Choroid plexus epithelial cell (primary cell): Measurements from ENCODE around the gene ING1.
A peak's percentile ranks its signal among the peaks of the same experiment; 100 is the strongest.

Experiments
- DNase-seq: peaks from one replicate; pipeline ENCODE4 v3.0.0-alpha.2; 2010; ENCODE audit warnings: low read depth
- H3K4me3 ChIP-seq: 2 replicates; pipeline ENCODE4 v1.5.1; 2011; ENCODE audit warnings: low read depth, mild to moderate bottlenecking, control low read depth, low read length, moderate library complexity
- TF ChIP-seq, protein P1 (sequence below): conservative IDR thresholded peaks from 2 replicates; pipeline ENCODE4 v1.5.1; 2011; ENCODE audit warnings: low read depth, mild to moderate bottlenecking, control low read depth, inconsistent platforms, low read length, moderate library complexity

The ING1 gene

DNA sequence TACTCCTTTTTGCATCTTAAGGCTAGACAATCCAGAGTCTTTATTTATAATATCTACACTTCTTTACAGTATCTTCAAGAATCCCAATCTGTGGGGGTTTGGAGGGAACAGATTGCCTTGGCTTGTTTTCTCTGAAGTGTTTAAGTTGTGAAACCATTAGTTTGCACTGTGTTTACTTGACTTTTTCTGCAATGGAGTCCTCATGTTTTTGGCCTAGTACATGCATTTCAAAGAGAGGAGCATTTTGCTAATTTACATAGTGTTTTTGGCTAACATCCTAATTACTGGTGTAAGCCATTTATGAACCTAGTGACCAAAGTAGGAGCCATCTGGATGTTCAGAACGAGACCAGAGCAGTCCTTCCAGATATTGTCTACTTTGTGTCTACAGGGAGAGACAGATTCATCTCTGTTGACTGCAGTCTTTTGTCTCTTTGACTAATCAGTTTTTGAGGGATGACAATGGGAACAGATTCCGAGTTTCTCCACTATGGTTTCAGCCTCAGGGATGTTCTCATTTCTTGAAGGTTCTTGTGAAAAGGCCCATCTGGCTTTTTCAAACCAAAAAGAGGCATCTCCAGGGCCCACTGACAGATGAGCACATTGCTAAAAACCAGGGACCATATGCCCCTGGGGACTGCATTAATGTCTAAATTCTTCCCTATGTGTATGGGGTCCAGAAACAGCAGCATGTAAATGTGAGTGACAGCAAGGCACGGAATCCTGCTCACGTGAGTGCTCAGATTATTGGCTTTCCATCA is 53.4 kb downstream of the ING1 start:
- TF ChIP-seq, protein P1, sequence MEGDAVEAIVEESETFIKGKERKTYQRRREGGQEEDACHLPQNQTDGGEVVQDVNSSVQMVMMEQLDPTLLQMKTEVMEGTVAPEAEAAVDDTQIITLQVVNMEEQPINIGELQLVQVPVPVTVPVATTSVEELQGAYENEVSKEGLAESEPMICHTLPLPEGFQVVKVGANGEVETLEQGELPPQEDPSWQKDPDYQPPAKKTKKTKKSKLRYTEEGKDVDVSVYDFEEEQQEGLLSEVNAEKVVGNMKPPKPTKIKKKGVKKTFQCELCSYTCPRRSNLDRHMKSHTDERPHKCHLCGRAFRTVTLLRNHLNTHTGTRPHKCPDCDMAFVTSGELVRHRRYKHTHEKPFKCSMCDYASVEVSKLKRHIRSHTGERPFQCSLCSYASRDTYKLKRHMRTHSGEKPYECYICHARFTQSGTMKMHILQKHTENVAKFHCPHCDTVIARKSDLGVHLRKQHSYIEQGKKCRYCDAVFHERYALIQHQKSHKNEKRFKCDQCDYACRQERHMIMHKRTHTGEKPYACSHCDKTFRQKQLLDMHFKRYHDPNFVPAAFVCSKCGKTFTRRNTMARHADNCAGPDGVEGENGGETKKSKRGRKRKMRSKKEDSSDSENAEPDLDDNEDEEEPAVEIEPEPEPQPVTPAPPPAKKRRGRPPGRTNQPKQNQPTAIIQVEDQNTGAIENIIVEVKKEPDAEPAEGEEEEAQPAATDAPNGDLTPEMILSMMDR, result no peak
- H3K4me3 ChIP-seq, result no peak overlapping the region
- no peak for DNase-seq

DNA sequence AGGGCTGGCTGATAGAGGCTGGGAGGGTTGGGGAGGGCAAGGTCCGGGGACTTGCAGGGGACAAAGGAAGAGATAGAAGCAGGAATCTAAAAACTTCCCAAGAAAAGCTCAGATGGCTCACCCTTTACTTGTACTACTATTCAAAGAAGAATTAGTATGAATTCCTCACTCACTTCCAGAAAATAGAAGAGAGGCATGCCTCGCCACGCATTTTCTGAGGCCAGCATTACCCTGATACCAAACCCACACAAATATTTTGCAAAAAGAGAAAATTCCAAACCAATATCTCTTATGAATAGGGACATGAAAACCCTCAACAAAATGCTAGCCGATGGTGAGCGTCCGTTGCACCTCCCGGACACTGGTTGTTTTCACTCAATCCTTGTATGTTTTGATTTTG is 54.0 kb downstream of the ING1 start:
- TF ChIP-seq, protein P1, result no peak
- DNase-seq, result no peak
- no peak overlapping the region for H3K4me3 ChIP-seq

DNA sequence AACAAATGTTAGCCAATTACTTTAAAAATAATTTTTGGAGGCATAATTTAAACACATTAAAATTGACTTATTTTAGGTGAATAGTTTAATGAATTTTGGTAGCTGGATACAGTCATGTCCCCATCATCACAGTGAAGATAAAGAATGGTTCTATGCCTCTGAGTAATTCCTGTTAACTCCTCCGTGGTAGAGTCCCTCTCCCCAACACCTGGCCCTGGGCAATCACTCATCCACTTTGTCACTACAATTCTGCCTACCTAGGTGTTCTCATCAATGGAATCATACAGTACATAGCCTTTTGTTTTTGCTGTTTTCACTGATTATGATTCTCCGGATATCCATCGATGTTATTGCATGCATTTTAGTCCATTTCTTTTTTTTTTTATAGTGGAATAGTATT is 55.6 kb downstream of the ING1 start:
- TF ChIP-seq, protein P1, result no peak
- H3K4me3 ChIP-seq, result no peak overlapping the region
- no peak for DNase-seq

DNA sequence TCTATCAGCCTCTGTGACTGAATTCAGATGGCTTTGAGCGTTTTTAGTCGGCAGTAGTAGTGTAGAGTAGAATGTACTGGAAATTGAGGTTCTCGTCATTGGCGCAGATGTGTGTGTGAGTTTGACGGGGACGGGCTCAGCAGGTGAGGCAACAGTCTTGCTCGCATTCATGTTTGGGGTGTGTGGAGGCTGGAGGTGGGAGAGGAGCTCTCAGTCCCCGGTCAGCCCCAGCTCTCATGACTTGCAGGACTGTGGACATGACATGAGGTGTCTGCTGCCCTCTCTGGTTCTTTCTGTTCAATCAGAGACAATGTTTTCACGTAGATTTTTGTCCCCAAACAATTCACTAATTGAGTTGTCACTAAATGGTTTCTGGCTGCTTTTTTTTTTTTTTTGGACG is 57.2 kb downstream of the ING1 start:
- no peak overlapping the region for H3K4me3 ChIP-seq
- TF ChIP-seq, protein P1, result no peak
- DNase-seq, result no peak

DNA sequence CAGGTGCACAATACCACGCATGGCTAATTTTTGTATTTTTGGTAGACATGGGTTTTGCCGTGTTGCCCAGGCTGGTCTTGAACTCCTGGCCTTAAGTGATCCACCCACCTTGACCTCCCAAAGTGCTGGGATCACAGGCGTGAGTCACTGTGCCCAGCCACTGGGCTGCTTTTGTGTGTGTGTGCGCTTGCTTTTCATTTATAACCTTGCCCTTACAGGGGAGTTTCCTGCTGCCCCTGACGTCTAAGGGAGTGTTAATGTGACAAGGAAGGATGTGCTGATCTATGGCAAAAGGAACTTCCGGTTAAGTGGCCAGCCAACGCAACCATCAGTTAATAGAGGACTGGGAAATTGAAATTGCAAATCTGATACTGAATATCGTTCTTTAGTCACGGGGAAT is 57.7 kb downstream of the ING1 start:
- DNase-seq, result peak; percentile 14
- TF ChIP-seq, protein P1, result no peak
- no peak overlapping the region for H3K4me3 ChIP-seq

DNA sequence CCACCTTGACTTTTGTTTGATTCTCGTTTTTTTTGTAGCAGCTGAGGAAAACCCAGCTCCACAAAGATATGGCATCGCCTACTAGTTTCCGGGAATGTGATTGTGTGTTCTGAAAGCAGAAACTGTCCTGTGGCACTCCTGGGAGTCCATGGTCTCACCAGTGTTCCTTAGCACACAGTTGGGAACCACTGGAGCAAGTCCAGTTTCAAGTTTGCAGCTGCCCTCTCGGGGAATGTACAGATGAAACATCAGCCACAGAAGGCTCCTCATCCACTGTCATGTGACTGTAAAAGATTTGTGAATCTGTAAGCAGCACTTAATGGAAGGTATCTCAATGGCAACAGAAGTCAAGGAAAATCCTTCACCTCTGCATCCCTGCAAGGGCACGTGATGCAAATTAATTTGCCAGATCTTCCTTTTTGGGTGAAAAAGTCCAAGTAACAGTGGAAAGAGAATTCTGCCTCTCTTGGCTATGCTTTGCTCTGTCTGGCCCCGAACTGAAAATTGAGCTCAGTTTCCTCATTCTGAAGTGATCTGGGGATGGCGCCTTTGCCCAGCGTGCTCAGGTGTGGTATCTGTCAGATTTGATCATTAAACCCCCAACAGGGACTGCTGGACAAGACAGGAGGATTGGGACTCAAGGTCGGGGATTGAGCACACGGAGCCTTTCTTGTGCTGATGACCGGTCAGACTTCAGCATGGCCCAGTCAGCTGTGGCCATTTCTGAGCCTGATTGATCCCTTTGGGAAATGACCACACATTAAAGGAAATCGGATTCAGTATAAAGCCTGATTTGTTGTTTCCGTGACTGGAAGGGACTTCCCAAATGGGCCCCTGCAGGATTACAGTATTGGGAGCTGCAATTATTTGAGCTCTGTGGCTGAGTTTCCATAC is 58.8 kb downstream of the ING1 start:
- no peak overlapping the region for H3K4me3 ChIP-seq
- TF ChIP-seq, protein P1, result no peak
- peak; percentile 12 for DNase-seq
